NCI-H526 treated with DMSO at 0.1 percent for 48 hours (cell line): ENCODE results near the gene NEK2.
"Not testable (repeated sequence)": the region's sequence is repeated elsewhere in the genome, so short reads cannot be mapped to it uniquely, and the experiment has no call there.

Experiments
- DNase-seq: peaks from one replicate; lab custom pipeline; 2025; lab: John Stamatoyannopoulos, UW

Gene NEK2

DNA sequence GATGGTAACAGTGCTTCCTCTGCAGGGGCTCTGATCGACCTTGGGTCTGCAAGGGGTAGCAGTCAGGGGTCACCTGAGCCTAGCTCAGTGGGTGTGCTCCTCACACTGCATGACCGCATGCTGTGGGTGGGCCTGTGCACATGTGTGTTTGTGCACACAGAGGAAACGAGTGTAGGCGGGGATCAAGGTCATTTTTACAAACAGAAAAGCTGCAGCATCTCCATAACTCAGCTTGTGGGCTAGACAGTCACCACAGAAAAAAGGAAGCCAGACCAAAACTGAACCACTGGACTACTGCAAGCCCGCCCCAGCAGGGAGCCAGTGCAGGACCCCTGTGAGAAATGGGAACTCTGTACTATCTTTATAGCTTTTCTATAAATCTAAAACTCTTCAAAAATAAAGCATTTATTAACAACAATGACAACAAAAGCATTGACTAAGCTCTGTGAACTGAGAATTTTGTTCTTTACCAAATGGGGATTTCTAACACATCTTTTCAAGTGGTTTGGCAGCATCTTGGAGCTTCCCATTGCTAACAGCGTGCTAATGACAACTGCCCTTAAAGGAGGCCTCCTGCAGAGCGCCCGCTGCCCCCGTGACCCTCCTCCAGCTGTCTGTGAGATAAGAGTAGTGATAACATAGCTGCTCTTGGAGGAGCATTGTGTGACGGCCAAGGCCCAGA is 19.9 kb upstream of the NEK2 start:
- no peak for DNase-seq

DNA sequence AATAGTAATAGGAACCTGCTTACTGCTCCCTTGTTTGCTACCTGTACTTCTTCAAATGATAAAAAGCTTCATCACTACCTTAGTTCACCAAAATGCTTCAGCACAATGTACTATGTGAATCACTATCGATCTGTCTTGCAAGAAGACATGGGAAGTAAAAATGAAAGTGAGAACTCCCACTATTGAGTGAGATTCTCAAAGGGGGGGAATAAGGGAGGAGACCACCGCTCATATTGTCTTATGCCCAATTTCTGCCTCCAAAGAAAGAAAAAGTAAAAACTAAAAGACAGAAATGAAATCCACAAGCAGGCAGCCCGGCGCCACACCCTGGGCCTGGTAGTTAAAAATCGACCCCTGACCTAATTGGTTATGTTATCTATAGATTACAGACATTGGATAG is 18.5 kb upstream of the NEK2 start:
- not testable (repeated sequence) for DNase-seq

DNA sequence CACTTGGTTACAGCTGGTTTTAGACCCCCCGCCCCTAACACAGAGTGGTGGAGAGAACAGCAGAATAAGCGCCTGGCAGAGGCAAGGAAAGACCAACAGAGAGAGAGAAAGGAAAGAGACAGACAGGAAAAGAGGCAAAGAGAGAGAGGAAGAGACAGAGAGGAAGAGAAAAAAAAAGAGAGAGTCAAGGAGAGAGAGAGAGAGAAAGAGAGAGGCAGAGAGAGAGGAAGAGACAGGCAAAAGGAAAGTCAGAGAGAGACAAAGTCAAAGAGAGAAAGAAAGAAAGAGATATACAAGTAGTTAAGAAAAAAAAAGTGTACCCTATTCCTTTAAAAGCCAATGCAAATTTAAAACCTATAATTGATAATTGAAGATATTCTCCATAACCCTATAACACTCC is 13.0 kb upstream of the NEK2 start:
- no peak for DNase-seq

DNA sequence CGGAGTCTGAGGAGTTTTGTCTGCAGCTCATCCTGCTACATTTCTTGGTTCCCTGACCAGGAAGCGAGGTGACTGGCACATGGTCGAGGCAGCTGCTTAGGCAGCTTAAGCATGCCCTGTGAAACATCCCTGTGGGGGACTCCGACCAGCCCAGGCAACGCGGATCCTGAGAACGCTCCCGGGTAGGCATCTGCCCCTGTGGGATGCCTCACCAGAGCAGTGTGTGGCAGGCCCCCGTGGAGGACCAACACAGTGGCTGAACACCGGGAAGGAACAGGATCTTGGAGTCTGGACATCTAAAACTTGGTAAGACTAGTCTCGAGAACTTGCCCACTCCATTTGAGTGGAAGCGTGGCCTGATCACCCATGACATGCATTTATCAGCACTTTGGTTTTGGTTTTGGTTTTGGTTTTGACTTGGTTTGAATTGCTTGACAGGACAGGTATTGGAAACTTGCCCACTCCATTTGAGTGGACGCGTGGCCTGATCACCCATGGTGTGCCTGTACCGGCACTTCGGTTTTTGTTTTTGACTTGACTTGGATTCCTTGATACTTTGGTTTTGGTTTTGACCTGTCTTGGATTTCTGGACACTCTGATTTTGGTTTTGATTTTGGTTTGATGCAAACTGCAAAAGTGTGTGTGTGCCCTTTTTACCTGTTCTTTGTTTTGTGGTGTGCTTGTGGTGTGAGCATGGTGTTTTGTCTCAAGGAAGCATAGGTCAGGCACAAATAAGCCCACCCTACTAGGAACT is 12.2 kb upstream of the NEK2 start:
- no peak for DNase-seq

DNA sequence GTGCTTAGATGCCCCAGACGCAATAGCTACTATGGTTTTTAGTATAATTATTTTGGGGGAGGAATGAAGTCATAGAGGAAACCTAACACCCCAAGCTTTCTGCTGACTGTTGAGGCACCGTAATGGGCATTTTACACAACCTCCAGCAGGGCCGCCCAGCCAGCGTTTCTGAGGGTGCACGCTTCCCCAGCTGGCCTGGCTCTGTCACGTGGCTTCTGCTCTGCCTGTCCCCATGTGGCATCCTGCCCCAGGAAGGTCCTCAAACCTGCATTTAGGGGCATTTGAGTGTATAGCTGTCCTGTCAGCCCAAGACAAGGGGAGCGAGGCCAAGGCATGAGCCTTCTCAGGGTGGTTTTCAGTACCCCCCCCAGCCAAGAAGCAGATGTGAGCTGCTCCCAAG is 10.4 kb upstream of the NEK2 start:
- no peak for DNase-seq

DNA sequence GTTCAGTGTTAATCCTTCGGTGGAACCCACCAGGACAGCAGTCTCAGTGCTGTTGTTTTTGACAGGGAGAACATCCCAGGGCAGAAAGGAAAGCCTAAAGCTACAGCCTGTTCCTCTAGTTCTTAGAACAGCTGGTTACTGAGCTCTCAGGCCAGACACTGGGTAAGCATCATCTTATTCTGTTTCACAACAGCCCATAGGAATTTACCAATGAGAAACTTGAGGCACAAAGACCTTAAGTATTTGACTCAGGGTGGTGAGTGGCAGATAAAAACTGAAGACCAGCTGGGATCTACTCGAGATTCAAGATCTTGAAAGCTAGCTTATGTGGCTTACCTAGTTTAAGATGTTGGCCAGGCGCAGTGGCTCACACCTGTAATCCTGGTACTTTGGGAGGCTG is 9.4 kb upstream of the NEK2 start:
- DNase-seq = no peak

DNA sequence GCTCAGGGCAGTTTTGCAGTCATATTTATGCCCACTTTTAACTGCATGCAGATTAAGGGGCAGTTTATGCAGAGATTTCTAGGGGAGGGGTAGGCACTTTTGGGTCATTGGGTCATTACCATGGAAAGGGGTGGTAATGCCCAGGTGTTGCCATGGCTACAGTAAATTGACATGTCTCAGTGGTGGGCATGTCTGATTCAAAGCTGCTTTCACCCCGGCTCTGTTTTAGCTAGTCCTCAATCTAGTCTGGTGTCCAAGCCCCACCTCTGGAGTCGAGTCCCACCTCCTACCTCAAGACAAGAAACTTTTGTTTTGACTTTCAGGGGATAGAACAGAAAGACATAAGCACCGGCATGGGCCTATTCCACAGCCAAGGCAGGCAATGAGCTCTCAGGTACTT is 8.9 kb upstream of the NEK2 start:
- no peak for DNase-seq

DNA sequence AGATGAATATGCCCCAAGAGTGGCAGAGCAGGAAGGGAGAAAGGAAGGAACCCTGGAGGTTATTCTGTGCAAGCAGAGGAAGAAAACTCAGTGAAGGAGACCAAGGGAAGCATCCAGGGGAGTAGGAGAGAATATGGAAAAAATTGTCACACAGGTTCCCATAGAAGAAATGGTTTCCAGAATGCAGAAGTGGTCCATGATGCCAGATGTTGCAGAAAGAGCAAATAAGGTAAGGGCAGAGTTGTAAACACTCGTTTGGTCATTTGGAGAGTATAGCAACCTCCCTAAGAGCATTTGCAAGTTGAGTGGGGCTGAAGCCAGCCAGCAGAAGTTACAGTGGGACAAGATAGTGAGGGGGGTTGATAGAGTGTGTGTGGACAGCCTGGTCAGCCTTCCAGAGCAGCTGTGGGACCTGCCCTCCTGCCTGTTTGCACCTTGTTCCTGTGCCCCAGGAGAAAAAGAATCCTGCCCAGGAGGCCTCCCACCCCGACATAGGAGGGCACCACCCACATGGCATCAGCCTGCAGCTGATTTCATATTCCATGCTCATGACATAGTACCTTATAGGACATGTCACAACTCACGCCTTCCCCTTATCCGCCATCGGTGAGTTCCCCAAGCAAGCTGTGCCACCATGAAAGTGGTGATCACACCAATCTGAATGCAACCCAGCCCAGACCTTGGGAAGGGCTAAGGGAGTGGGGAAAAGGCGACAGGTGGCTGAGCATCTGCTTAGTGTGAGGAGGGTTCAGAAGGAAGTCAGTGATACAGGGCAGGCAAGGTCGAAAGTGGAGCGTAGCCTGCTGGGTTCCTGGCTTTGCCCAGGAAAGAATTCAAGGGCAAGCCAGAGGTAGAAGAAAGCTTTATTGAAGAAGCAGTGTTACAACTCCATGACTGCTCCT is 8.2 kb upstream of the NEK2 start:
- DNase-seq = no peak

DNA sequence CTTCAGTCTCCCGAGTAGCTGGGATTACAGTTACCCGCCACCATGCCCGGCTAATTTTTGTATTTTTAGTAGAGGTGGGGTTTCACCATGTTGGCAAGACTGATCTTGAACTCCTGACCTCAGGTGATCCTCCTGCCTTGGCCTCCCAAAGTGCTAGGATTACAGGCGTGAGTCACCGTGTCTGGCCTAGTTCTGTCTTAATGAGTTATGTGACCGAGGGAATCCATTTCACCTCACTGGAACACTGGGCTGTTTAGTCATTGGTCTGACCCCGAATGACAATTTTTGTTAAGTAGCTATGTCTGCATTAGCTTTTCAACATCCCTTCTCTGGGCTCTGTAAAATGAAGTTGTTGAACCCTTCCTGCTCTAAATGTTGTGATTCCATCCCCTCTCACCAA is 6.8 kb upstream of the NEK2 start:
- DNase-seq = not testable (repeated sequence)

DNA sequence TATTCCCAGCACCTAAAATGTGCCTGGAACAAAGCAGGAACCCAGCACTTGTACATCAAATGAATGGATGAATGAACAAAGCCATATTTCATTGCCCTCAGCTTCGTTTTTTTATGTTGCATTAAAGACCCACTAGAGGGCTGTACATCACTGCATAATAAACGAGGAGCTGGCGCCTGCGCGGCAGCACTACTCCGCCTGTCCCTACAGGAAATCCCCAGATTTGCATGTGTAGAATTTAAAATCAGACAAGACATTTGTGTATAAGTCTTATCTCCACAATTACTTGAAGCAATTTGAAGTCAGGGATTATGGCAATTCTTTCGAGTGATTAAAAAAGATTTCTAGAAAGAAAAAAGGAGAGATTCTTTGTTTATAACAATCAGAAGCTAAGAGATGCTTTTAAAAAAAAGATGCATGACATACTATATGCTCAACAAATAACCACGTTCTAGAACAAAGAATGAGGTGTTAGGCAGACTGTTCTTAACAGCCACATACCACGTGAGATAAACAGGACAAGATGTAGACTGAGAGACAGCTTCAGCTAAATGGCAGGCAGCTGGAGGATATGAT is 5.4 kb upstream of the NEK2 start:
- DNase-seq = peak; percentile 68

DNA sequence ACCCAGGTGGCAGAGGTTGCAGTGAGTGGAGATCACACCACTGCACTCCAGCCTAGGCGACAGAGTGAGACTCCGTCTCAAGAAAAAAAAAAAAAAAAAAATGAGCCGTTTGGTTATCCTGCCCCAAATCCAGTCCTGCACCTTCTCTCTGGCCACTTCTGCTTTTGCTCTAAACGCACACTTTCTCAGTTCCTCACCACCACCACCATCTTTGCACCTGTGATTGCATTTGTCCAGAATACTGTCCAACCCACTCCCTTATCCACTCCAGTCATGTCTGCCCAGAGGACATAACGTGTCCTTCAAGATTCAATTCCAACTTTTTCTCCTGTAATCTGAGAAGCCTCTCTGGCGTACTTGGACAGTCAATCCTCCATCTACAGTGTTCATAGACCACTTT is 2.2 kb upstream of the NEK2 start:
- DNase-seq = no peak

DNA sequence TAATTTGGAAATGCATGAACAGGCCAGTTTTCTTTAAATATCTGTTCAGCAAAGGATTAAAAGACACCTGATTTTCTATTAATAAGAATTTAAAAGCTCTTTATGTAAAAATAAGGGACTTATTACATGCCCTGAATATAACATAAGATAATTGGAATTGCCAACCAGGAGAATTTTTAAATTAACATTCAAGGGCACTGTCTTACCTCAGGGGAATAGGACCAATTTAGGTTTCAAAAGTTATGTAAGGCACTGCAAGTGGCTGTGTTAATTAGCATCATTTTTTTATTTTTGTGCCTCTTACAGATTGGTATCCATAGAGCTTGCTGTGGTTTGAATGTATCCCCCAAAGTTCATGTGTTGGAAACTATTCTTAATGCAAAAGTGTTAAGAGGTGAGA is 1.3 kb upstream of the NEK2 start:
- DNase-seq = no peak

DNA sequence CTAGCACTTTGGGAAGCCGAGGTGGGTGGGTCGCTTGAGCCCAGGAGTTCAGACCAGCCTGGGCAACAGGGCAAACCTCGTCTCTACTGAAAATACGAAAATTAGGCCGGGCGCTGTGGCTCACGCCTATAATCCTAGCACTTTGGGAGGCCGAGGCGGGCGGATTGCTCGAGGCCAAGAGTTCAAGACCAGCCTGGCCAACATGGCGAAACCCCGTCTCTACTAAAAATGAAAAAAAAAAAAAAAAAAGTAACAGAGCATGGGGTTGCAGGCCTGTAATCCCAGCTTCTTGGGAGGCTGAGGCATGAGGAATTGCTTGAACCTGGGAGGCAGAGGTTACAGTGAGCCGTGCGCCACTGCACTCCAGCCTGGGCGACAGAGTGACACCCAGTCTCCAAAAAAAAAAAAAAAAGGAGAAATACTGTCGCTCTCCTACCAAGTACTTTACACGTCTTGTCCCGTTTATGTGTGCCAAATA is 724 bp upstream of the NEK2 start:
- no peak for DNase-seq

DNA sequence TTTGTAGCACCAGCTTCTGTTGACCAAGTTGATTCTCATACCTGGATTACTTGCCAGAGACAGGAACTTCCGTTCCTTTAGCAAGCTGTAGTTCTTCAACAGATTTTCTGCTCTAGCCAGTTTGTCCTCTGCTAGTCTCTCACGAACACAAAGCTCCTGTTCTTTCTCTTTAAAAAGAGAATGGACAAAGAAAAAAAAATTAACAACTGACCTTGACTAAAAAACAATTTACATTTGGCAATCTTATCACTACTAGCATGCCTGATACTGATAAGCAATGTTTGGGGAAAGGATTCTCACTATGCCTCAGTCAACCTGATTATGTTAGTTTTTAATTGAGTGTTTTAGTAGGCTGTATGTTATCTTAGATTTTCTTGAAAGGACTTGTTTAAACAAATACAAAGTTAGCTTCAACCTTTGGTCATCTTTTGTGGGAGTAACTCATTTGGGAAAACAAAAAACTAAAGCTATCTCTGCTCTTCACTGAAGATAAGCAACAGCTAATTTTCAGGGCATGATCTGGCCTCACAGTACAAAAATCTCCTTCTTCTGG is 8.3 kb downstream of the NEK2 start:
- no peak for DNase-seq

DNA sequence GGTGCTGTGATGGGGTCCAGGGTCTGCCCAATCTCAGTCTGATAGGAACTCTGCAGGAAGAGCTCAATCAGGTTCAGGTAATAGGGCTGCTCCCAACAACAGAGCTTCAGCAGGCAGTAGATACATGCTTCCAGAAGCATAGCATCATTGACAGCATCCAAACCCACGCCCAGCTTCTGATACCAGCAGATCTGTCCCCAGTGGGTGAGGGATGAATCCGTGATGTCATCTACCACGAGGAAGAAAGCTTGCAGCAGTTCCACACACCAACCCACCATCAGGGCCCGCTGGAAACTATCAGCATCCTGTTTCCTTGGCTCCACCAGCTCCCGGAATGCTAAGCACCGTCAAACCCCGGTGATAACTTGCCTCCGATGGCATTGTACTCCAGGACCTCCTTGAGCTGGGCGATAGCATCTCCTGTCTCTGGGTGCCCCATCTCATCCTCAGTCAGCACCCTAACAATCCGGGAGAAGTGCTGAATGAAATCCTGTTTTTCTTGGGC is 14.7 kb downstream of the NEK2 start:
- no peak for DNase-seq

DNA sequence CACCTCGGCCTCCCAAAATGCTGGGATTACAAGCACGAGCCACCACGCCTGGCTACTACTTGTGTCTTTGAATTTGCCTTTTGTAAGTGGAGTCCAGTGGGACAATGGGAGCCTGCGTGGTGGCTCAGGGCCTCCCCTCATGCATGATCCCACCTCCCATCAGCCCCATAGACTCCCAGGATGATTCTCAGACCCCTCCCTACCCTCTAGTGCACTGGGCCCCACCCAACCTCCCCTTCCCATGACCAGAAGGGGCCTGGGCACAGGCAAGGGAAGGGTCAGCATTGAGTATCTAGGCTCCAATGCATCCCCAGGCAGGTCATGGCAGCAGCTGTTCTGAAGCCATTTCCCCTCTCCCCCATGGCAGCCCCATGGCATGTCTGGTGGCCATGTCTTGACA is 18.7 kb downstream of the NEK2 start:
- no peak for DNase-seq

DNA sequence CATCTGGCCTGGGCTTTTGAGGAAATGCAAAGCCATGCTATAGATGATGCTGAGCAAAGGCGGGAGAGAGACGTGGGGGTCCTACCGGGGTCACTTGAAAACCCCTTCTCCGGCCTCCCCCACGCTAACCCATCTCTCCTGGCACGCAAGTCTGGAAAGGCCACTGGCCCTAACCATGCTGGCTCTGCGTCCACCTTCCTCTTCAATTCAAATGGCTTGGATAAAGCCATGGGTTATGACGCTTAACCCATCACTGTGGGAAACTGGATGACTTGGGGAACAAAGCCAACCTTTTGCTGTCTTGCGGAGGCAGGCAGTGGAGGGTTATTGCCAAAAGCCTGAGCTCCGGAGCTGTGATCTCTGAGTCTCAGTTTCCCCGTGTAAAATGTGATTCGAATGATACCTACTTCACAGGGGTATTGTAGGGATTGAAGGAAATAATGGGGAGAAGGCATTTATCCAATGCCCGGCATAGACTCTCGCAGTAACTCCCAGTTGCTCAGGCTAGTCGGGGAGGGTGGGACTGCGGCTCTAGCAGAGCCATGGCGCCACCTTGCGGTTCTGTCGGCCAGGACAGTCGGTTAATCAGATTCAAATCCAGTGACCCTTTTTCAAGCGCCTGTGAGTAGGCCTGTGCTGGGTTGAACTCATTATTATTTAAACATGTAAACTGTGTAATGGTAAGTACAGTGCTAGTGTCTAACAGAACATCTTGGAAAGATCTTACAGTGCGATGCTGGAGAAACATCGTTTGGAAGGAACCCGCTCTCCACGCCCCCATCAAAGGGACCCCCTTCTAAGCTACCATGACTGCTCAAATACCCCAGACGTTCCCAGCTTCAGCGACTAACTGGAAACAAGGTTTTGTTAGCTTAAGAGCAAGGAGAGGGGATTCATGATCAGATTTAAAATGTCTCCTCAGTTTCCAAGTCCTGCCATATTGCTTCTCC is 20.3 kb downstream of the NEK2 start:
- DNase-seq = peak; percentile 23

DNA sequence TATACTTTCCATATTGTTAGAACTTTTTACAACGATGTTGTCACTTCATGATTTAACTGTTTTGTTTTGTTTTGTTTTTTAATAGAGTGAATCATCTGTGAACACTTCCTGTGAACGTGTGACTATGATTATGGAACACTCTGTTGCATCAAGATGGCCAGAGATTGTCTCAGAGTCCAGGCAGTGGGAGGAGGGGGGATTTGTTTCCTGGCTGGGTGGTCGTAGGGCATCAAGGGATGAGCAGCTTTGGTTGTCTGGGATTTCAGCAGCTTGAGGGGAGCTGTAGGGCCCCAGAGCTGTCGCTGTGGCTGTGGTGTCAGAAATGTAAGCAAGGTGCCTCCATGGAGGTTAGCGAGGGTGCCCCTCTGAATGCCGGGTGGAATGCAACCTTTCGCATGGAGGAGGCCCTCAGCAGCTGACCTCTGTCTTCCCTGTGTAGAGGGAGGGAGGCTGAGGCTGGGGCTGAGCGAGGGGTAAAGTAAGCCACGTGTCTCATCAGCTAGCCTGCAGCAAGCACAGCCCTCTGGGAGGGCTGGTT is 21.4 kb downstream of the NEK2 start:
- DNase-seq = no peak

DNA sequence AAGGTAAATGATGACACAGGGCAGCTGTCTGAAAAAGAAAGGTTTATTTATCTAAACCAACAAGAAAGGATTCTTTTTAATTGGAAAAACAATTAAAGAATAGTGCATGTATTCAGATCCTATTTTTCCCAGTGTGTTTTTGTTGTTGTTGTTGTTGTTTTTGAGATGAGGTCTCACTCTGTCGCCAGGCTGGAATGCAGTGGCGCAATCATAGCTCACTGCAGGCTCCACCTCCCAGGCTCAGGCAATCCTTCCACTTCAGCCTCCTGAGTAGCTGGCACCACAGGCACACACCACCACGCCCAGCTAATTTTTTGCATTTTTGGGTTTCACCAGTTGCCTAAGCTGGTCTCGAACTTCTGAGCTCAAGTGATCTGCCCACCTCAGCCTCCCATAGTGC is 22.1 kb downstream of the NEK2 start:
- no peak for DNase-seq

DNA sequence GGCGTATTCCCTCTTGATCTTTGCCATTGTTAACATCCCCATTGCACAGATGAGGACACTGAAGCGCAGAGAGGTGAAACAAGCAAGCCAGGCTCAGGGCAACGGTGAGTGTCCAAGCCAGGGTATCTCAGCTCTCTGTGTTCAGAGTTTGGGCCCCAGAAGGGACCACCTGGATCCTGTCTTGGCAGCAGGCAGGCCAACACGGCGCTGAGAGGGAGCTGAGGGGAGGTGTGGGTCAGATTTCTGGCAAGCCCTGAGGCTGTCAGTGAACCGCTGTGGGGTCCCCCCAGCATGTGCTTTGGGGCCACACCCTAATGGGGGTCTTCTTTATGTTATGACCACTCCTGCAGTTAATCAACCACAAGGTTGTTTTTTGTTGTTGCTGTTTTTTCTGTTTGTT is 23.1 kb downstream of the NEK2 start:
- no peak for DNase-seq
